Natural killer cell (primary cell): Measurements from ENCODE around the gene GPC5. TPM values are rescaled to one million over a fixed set of nuclear protein-coding genes. Genes with fewer than 3 reads are reported as not detected.
"Not testable (repeated sequence)": the region's sequence is repeated elsewhere in the genome, so short reads cannot be mapped to it uniquely, and the experiment has no call there.

Experiments used
- ATAC-seq, 3 donors: fragments of 150-1000 bp in 2 of 3; fragments of 200-7000 bp in 1 of 3; cut with Tn5 transposase; 1 replicate in 1 of 3; 2 replicates in 2 of 3; pipeline ENCODE4 v1.10.0; 2021; ENCODE audit warnings: mild to moderate bottlenecking in 2 of 3, moderate library complexity in 2 of 3
- DNase-seq, 2 donors: peaks; one replicate each; pipeline versions ENCODE4 v3.0.0 to v3.0.0-alpha.2; 2013 to 2021; ENCODE audit warnings: mixed read lengths in 1 of 2
- H3K27ac ChIP-seq: one replicate; pipeline ENCODE4 v1.5.1; 2013; ENCODE audit warnings: mild to moderate bottlenecking, low read length
- H3K27me3 ChIP-seq: one replicate; pipeline ENCODE4 v1.6.1; 2013; ENCODE audit warnings: low read length; ENCODE audit not compliant: control insufficient read depth, insufficient read depth
- H3K36me3 ChIP-seq: one replicate; pipeline ENCODE4 v1.6.1; 2013; ENCODE audit warnings: low read length; ENCODE audit not compliant: control insufficient read depth, insufficient read depth
- H3K4me1 ChIP-seq: one replicate; pipeline ENCODE4 v1.6.1; 2013; ENCODE audit warnings: low read length; ENCODE audit not compliant: control insufficient read depth, insufficient read depth
- H3K4me3 ChIP-seq: one replicate; pipeline ENCODE4 v1.5.1; 2013; ENCODE audit warnings: low read length
- H3K9me3 ChIP-seq: one replicate; pipeline ENCODE4 v1.6.1; 2013; ENCODE audit warnings: low read length; ENCODE audit not compliant: control insufficient read depth, insufficient read depth
- H3K27ac Mint-ChIP-seq, 2 donors: one replicate each; pipeline ENCODE4 v1.8.0; 2022; ENCODE audit warnings: mild to moderate bottlenecking in 2 of 2, mixed read lengths in 2 of 2, moderate library complexity in 1 of 2
- H3K27me3 Mint-ChIP-seq, 2 donors: one replicate each; pipeline ENCODE4 v1.8.0; 2022; ENCODE audit warnings: low read depth in 2 of 2, mixed read lengths in 2 of 2
- H3K36me3 Mint-ChIP-seq: one replicate; pipeline ENCODE4 v1.8.0; 2022; ENCODE audit warnings: mixed read lengths
- H3K4me1 Mint-ChIP-seq, 2 donors: one replicate each; pipeline ENCODE4 v1.8.0; 2022; ENCODE audit warnings: mixed read lengths in 2 of 2
- H3K4me3 Mint-ChIP-seq: one replicate; pipeline ENCODE4 v1.8.0; 2022; ENCODE audit warnings: mild to moderate bottlenecking, moderate library complexity, mixed read lengths
- H3K9me3 Mint-ChIP-seq, 2 donors: one replicate each; pipeline ENCODE4 v1.8.0; 2022; ENCODE audit warnings: mixed read lengths in 2 of 2
- CTCF ChIP-seq: fragments of 200-600 bp; IDR thresholded peaks from one replicate; pipeline ENCODE4 v1.8.0; 2022; ENCODE audit warnings: antibody characterized with exemption
- WGBS: methylation state at CpG from one replicate; pipeline ENCODE4 v1.1.7; 2013; ENCODE audit warnings: missing lambda C conversion rate; ENCODE audit not compliant: insufficient coverage; 5-methylcytosine and 5-hydroxymethylcytosine counted together
- intact Hi-C: fragments of 100-400 bp; cut with micrococcal nuclease; formaldehyde crosslinking; loops from one replicate; pipeline ENCODE4 v1.14.2; 2022
- total RNA-seq, 4 donors: library from RNA; stranded (reverse); fragments of 120-200 nt in 1 of 4; gene quantifications; one replicate each; pipeline versions ENCODE4 v1.2.3 to v1.2.4, GENCODE V29; 2013 to 2022

The GPC5 gene
- total RNA-seq, 3 donors from 2014 or later (not counting 1 experiment from before 2014, with no cell fraction given) = not detected

DNA sequence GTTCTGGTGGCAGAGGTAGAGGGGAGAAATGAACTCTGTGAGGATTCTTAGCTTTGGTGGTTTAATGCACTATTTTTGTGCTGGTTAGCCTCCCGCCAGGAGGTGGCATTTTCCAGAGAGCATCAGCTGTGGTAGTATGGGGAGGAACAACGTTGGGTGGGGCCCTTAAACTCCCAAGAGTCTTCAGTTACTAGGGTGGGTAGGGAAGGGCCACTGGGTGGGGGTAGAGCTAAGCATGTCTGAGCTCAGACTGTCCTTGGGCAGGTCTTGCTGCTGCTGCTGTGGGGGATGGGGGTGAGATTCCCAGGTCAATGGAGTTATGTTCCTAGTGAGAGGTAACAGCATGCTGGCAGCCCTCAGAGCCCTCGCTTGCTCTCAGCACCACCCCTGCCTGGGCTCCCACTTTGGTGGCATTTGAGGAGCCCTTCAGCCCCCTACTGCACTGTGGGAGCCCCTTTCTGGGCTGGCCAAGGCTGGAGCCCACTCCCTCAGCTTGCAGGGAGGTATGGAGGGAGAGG lies 897.8 kb downstream of the GPC5 start:
- H3K4me1 ChIP-seq, H3K4me3 ChIP-seq, H3K27me3 Mint-ChIP-seq, DNase-seq, H3K27ac ChIP-seq, H3K4me3 Mint-ChIP-seq, H3K36me3 ChIP-seq, ATAC-seq, H3K27me3 ChIP-seq, H3K27ac Mint-ChIP-seq, H3K4me1 Mint-ChIP-seq, intact Hi-C loops: not testable (repeated sequence)
- WGBS = 86% methylated on average over 3 of the region's 3 CpGs
- peaks cover 16% of the 10 kb centered on the region for H3K36me3 Mint-ChIP-seq
- H3K9me3 ChIP-seq = peaks cover 11% of the 10 kb centered on the region
- H3K9me3 Mint-ChIP-seq = peaks cover 14 to 19% of the 10 kb centered on the region in 2 donors

DNA sequence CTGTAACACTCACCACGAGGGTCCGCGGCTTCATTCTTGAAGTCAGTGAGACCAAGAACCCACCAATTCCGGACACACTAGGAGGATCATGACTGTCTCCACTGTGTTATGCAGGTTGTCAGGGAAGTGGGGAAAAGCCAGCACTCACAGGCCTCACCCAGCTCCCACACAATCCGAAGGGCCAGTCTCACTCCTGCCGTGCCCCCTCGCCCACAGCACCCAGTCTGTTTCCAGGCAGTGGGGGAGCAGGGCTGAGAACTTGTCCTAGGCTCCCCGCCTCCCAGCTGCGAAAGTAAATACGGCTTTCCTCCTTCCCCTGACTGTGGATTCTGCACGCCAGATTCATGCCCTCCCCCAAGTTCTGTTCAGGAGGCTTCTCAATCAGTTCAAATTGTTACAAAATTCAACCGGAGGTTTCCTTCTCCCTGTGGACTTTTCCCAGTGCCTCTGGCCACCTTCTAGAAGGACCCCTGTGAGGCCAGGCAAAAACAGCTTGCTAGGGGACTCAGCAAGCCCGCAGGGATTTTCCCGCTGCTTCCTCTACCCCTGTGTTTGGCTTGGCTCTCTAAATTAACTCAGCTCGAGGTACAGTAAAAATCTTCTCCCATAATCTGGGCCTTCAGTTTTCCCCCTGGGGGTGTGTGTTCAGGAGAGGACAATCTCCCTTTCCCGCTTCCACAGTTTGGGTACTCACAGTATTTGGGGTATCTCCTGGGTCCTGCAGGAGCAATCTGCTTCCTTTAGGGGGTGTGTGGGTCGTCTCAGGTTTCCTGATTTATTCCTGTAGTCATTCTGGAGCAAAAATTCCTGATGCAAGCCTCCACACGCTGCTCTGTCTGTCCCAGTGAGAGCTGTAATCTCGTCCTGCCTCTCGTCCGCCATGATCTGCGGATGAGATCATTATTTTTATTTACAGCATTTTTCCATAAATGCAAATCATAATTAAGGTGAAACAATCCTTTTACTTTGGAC lies 899.8 kb downstream of the GPC5 start:
- Histone ChIP-seq H3K9me3 (peaks cover 11% of the 10 kb centered on the region), H3K4me1 (no peaks in the 10 kb centered on the region), H3K27me3 (no peaks in the 10 kb centered on the region), H3K27ac (no peak overlapping the region), H3K4me3 (no peak overlapping the region), H3K36me3 (no peaks in the 10 kb centered on the region)
- Mint-ChIP-seq H3K27ac (no peak overlapping the region), H3K4me3 (no peak overlapping the region), H3K9me3 (peaks cover 13 to 21% of the 10 kb centered on the region in 2 donors), H3K27me3 (no peaks in the 10 kb centered on the region), H3K36me3 (peaks cover 16% of the 10 kb centered on the region), H3K4me1 (no peaks in the 10 kb centered on the region)
- DNase-seq (no peak), ATAC-seq (no peak)
- 90% methylated on average over 21 of the region's 22 CpGs for WGBS
- TF ChIP-seq CTCF = no peak
- intact Hi-C loops = no loop called here

- no peak overlapping the region for H3K4me3 Mint-ChIP-seq
- peaks cover 4% of the 10 kb centered on the region for H3K36me3 Mint-ChIP-seq
- intact Hi-C loops = no loop called here
- H3K27ac Mint-ChIP-seq = no peak overlapping the region
- Histone ChIP-seq H3K27ac (no peak overlapping the region), H3K36me3 (no peaks in the 10 kb centered on the region), H3K27me3 (no peaks in the 10 kb centered on the region), H3K9me3 (peaks cover 11% of the 10 kb centered on the region), H3K4me3 (no peak overlapping the region), H3K4me1 (no peaks in the 10 kb centered on the region)
- peaks cover 8 to 16% of the 10 kb centered on the region in 2 donors for H3K9me3 Mint-ChIP-seq
- no peak for DNase-seq
- no peak for TF ChIP-seq CTCF
- no peaks in the 10 kb centered on the region for H3K27me3 Mint-ChIP-seq
- no peaks in the 10 kb centered on the region for H3K4me1 Mint-ChIP-seq
- 73% methylated on average over 1 of the region's 1 CpG for WGBS
- ATAC-seq = no peak
These were observed 902.2 kb downstream of the GPC5 start for GRCh38 chr13:92300651-92301050.

GRCh38 chr13:92303428-92303827 lies 905.0 kb downstream of the GPC5 start:
- no peaks in the 10 kb centered on the region for H3K4me1 ChIP-seq
- DNase-seq (no peak), ATAC-seq (no peak)
- TF ChIP-seq CTCF = no peak
- WGBS = 67% methylated on average over 1 of the region's 1 CpG
- H3K4me3 ChIP-seq = no peak overlapping the region
- H3K9me3 ChIP-seq = peaks cover 1% of the 10 kb centered on the region
- Mint-ChIP-seq H3K27me3 (no peaks in the 10 kb centered on the region), H3K4me3 (no peak overlapping the region), H3K27ac (no peak overlapping the region), H3K9me3 (peaks cover 9 to 24% of the 10 kb centered on the region in 2 donors), H3K4me1 (no peaks in the 10 kb centered on the region), H3K36me3 (no peaks in the 10 kb centered on the region)
- H3K27ac ChIP-seq = no peak overlapping the region
- intact Hi-C loops = no loop called here
- no peaks in the 10 kb centered on the region for H3K36me3 ChIP-seq
- H3K27me3 ChIP-seq = no peaks in the 10 kb centered on the region
